HL-60 (cell line): Measurements from ENCODE around the gene AKAP13.

Experiments
- GABPA ChIP-seq: IDR thresholded peaks from 2 replicates; pipeline ENCODE4 v1.6.1; 2012; ENCODE audit warnings: low read depth
- POLR2AphosphoS5 ChIP-seq: IDR thresholded peaks from 2 replicates; pipeline ENCODE4 v1.6.1; 2012; ENCODE audit warnings: low read depth
- REST ChIP-seq: IDR thresholded peaks from 2 replicates; pipeline ENCODE4 v1.6.1; 2012; ENCODE audit warnings: low read depth; ENCODE audit not compliant: insufficient replicate concordance
- TF ChIP-seq, protein P1 (sequence below): IDR thresholded peaks from one replicate; pipeline ENCODE4 v1.5.1; 2011; ENCODE audit warnings: low read length, control low read depth, inconsistent platforms; ENCODE audit not compliant: insufficient read depth

DNA sequence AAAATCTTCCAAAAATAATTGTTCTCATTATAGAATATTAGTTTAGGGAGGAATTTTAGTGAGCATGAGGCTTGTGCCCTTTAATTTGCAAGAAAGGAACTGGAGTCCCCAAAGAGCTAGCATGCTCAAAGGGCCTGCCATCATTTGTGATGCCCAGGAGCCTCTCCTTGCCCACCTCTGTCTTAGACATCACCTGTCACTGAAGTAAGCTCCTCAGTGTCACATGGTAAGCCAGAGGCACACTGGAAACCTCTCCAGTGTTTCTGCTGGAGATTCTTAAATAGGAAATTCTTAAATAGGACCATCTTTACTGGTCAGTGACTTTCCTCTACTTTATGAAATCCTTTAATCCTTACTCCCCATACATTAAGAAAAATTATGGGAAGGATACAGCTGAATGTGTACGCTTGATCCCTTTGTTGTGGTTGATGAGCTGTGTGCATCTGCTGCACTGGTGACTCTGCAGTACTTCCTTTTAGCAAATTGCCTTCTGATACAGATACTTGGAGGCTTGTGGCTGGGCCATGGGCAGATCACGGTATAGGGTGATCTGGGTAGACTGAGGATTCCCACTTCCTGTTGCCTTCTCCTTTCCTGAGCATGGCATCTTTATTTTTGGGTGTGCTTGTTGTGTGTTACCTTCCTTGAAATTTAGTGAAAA lies 216.9 kb downstream of the AKAP13 start:
- TF ChIP-seq POLR2AphosphoS5 = no peak
- no peak for TF ChIP-seq GABPA
- TF ChIP-seq, protein P1, sequence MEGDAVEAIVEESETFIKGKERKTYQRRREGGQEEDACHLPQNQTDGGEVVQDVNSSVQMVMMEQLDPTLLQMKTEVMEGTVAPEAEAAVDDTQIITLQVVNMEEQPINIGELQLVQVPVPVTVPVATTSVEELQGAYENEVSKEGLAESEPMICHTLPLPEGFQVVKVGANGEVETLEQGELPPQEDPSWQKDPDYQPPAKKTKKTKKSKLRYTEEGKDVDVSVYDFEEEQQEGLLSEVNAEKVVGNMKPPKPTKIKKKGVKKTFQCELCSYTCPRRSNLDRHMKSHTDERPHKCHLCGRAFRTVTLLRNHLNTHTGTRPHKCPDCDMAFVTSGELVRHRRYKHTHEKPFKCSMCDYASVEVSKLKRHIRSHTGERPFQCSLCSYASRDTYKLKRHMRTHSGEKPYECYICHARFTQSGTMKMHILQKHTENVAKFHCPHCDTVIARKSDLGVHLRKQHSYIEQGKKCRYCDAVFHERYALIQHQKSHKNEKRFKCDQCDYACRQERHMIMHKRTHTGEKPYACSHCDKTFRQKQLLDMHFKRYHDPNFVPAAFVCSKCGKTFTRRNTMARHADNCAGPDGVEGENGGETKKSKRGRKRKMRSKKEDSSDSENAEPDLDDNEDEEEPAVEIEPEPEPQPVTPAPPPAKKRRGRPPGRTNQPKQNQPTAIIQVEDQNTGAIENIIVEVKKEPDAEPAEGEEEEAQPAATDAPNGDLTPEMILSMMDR = no peak
- no peak for TF ChIP-seq REST
